ENCODE results near the gene SLCO2A1.

The SLCO2A1 gene

DNA sequence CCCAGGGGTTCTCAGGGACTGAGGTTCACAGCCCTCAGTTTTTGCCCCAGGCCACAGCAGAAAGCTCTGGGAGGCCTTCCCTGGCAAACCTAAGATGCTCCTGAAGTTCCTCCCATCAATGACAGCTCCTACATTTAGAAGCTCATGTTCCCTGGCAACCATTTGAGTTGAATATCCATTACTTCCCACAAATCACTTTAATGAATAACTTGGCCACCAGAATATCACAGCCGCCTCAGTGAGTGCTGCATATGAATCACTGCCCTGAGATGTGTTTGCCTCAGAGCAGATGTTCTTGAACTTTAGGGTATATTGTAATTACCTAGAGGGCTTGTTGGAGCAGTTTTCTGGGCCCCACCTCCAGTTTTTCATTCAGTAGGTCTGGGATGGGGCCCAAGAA is 27.4 kb downstream of the SLCO2A1 start:
- H3K36me3 ChIP-seq = no peaks in the 10 kb centered on the region
- H3K4me1 ChIP-seq = no peaks in the 10 kb centered on the region
- H3K9me3 ChIP-seq = no peaks in the 10 kb centered on the region
- DNase-seq = no peak
- H3K27me3 ChIP-seq = no peaks in the 10 kb centered on the region
- no peak overlapping the region for H3K4me3 ChIP-seq (ENCODE audit: low read depth, low read length)
- TF ChIP-seq, protein P1, sequence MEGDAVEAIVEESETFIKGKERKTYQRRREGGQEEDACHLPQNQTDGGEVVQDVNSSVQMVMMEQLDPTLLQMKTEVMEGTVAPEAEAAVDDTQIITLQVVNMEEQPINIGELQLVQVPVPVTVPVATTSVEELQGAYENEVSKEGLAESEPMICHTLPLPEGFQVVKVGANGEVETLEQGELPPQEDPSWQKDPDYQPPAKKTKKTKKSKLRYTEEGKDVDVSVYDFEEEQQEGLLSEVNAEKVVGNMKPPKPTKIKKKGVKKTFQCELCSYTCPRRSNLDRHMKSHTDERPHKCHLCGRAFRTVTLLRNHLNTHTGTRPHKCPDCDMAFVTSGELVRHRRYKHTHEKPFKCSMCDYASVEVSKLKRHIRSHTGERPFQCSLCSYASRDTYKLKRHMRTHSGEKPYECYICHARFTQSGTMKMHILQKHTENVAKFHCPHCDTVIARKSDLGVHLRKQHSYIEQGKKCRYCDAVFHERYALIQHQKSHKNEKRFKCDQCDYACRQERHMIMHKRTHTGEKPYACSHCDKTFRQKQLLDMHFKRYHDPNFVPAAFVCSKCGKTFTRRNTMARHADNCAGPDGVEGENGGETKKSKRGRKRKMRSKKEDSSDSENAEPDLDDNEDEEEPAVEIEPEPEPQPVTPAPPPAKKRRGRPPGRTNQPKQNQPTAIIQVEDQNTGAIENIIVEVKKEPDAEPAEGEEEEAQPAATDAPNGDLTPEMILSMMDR (IDR thresholded peaks at IDR 0.05; ENCODE audit: low read depth, low read length) = no peak

DNA sequence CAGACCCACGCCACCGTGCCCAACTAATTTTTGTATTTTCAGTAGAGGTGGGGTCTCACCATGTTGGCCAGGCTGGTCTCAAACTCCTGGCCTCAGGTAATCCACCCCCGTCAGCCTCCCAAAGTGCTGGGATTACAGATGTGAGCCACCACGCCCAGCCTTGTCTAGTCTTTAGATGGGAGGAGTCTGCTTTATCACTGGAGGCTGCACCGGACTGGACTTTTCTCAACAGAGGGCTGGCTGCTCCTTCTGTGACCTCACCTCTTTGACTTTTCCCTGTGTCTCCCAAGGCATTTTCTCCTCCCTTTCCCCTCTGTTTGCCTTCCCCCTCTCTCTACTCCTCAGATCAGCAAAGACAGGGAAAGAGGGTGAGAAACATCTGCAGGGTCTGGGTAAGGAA is 28.5 kb downstream of the SLCO2A1 start:
- Histone ChIP-seq H3K4me1 (no peaks in the 10 kb centered on the region), H3K27me3 (no peaks in the 10 kb centered on the region), H3K9me3 (no peaks in the 10 kb centered on the region), H3K36me3 (no peaks in the 10 kb centered on the region), H3K4me3 (ENCODE audit: low read depth, low read length) (no peak overlapping the region)
- DNase-seq = no peak
- TF ChIP-seq, protein P1 (IDR thresholded peaks at IDR 0.05; ENCODE audit: low read depth, low read length) = no peak

DNA sequence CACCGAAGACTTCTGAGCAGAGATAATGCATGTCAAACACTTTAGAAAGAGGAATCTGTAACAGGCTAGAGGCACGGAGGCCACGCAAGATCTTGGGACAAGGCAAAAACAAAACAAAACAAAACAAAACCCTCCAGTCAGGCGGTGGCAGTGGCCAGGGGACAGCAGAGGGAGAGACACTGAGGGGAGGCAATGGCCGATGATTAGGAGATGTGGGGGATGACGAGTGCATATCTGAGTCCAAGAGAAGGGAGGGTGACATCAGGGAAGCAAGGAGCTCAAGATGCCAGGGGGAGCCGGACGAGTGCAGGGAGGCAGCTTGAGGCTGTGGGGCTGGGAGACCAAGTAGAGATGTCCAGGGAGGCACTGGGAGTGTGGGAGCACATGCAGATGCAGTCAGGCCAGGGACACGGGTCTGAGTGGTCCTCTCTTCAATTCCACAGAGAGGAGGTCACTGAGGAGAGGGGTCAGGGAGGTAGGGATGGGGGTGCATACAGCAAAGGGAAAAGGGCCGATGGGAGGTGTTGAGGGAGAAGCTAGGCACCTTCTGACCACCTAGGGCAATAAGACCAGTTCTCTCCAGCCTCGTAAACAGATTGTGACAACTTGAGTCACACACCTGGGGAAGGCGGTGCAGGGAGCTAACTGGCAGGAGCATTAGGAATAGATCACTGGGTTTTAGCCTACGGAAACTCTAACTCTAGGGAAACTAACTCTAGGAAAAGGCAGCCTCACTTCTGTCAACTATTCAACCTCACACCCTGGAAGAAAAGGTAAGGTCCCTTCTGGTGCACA is 29.6 kb downstream of the SLCO2A1 start:
- TF ChIP-seq, protein P1 (IDR thresholded peaks at IDR 0.05; ENCODE audit: low read depth, low read length) = no peak
- H3K36me3 ChIP-seq = no peaks in the 10 kb centered on the region
- DNase-seq = no peak
- H3K4me1 ChIP-seq = no peaks in the 10 kb centered on the region
- H3K27me3 ChIP-seq = no peaks in the 10 kb centered on the region
- no peak overlapping the region for H3K4me3 ChIP-seq (ENCODE audit: low read depth, low read length)
- H3K9me3 ChIP-seq = no peaks in the 10 kb centered on the region

DNA sequence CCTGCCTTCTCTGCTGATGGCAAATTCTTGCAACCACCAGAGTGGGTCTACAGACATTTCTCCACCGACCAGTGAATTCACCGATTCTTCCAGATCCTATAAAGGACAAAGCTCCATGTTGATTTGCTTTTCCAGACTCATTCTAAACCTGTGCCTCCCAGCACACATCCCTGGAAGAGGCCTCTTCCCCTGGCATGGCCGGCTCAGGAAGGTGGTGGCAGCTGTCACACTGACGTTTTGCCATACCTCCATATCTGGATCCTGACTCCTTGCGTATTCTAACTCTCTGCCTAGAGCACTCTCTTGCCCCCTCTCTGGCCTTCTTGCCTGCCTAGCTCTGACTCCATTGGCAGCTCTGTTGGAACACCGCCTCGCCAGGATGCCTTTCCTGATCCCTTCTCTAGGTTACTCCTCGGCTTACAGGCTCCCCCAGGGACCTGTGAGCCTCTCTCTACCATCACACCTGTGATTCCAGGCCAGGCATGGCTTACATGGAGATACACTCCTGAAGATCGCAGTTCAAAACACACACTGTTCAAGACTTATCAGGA is 31.0 kb downstream of the SLCO2A1 start:
- TF ChIP-seq, protein P1 (IDR thresholded peaks at IDR 0.05; ENCODE audit: low read depth, low read length) = no peak
- no peaks in the 10 kb centered on the region for H3K36me3 ChIP-seq
- no peaks in the 10 kb centered on the region for H3K4me1 ChIP-seq
- no peaks in the 10 kb centered on the region for H3K27me3 ChIP-seq
- DNase-seq = no peak
- no peaks in the 10 kb centered on the region for H3K9me3 ChIP-seq
- H3K4me3 ChIP-seq (ENCODE audit: low read depth, low read length) = no peak overlapping the region

DNA sequence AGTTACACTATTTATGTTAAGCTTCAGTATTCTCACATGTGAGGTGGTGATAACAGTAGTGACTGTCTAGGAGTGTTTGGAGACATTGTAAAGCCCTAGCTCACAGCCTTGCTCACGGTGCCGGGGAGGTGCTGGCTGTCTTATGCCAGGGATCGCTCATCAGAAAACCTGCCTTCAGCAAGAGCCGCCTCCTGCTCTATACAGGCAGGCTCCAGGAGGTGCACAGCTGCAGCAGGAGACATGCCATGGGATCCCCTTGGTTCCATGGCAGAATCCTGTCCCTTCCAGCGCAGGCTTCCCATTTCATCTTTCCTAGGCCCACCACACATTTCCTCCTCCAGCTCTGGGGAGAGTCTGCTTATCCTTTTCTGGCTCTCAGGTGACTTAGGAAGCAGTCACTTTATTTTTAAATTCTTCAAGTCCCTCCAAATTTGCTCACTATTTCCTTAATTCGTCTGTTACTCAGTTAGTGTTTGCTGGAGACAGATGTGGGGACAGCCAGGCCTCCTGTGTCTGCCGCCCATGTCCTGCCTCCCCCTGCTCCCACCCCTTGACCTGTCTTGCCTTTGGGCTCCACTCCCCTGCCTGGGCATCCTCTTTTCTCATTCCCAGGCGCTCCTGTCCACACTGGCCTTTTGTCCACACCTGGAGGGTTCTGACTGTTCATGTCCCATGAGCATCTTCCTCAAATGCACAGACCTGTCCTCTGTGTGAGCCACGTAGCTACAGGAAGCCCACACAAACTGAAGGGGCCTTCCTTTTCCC is 31.7 kb downstream of the SLCO2A1 start:
- Histone ChIP-seq H3K36me3 (no peaks in the 10 kb centered on the region), H3K4me3 (ENCODE audit: low read depth, low read length) (no peak overlapping the region), H3K4me1 (no peaks in the 10 kb centered on the region), H3K9me3 (no peaks in the 10 kb centered on the region), H3K27me3 (no peaks in the 10 kb centered on the region)
- TF ChIP-seq, protein P1 (IDR thresholded peaks at IDR 0.05; ENCODE audit: low read depth, low read length) = no peak
- DNase-seq = no peak

All from BE2C (cell line).